DMS114 treated with DMSO at 0.1 percent for 48 hours (cell line): ENCODE results near the gene TBX19.

Source experiments
- DNase-seq: peaks from one replicate; lab custom pipeline; 2025; ENCODE audit not compliant: unreplicated experiment; lab: John Stamatoyannopoulos, UW

The TBX19 gene

DNA sequence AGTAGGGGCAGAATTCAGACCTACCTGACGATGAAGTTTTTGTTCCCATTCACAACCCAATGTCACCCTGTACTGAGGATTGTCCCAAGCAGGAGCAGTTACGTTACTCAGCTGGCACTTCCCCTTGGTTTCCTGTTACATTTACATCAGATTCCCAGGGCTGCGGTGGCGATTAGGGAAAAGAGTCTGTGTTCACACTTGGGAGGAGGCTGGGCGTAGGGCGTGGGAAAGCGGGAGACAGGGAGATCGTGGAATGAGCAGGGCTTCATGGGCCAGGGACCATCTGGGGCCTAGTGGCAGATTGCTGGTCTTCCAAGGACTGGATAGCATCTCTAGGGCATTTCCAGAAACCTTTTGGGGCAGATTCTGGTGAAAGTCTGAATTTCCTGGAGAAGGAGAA, 39.0 kb downstream of the TBX19 start:
- DNase-seq: no peak

DNA sequence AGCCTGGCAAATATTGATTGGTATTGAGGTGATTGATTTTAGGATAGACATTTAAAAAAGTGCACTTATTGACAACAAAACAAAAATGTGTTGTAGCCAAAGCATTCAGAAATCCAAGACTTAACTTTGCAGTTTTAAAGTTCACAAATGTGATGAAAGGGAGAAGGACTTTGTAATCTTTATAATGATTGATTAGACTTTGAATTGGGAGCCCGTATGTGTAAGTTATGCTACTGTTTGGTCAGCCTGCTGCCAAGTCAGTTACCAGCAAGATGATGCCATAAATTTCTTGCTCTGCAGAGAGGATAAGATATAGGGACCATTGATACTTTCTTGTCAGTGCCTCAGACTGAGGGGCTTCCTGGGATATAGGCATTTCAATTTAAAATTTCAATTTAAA, 39.5 kb downstream of the TBX19 start:
- DNase-seq: no peak

DNA sequence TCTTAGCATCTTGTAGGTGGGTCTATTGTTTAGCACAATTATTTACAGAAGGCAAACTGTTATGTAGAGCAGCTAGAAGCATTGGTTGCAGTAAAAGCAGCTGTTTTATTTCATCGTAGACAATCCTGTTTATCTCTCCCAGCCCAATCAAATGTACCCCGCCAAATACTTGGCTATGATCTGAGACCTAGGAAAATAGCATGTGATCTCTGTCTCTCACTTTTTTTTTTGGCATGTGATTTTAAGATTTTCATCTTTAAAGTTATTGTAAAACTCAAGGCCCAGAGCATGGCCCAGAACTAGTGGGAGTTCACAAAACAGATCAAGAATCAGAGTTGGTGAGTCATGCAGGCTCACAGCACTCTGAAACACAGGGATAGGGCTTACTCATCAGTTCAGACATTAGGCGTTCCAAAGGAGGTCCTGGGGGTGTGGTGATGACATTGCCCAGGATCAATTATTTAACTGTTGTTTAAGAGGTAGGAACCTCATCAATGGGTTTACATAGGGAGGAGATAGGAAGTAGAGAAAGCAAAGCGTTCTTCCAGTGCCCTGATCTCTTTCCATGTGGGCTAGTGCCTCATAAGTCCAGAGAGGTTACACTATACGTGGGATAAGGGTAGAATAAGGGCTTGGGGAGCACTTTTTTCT, 40.2 kb downstream of the TBX19 start:
- no peak for DNase-seq

DNA sequence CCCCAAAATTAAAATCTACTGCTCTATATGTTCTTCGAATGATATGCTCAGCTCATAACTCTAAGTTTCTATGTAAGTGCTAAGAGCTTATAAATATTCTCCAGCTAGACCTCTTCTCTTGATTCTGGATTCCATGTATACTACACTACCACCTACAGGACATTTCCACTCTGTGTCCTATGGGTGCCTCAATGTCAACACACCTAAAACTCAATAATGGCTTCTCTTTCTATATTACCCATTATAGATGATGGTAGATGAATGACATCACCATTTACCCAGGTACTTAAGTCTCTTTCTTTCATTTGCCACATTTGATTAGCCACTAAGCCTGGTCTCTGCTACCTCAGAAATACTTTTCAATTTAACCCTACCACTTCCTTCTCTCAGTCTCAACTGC, 41.3 kb downstream of the TBX19 start:
- no peak for DNase-seq

DNA sequence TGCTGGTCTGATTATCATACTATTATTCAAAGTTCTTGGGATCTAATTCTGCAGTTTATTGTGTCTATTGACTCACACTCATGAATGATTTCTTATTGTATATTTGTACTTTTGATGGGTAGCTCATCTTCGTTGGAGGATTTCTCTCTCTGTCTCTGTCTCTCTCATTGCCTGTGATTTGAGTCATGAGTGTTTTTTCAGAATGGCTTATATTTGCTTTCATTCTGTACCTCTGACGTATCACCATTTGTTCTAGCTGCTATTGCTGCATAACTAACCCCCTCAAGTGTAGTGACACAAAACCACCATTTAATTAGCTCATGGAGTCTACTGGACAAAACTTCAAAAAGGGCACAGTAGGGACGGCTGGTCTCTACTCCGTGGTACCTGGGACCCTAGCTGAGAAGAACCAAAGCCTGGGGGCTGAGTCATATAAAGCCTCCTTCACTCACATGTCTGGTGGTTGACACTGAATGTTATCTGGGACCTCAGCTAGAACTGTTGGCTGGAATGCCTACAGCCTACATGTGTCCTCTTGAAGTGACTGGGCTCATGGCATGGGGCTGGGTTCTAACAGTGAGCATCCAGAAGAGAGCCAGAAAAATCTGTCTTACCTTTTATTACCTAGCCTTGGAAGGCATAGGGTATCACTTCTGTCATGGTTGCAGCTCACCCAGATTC, 44.2 kb downstream of the TBX19 start:
- no peak for DNase-seq

DNA sequence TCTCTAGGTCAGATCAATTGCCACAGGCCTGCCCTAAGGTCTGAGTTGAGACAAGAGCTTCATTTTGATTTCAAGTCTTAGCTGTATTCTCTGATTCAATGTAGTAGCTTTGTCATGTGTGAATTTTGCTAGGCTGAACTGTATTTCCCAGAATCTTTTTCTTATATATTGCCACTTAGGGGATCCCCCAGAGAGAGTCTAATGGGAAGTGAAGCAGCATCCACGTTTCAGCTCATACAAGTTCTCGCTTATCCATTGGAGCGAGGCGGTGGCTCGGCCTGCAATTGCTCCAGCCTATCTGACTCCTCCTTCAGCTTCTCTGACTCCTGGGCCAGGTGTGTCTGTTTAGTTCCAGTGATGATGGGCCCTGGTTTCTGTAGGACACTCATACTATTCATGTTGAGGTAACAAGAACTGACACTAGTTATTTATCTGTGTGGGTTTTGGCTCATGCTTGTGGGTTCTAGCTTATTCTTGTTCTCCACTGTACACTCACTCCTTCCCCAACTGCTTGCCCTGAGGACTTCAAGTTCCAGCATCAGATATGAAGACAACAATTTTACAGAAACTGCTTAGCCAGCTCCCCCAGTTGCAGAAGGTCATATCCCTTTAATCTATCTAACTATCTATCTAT, 48.2 kb downstream of the TBX19 start:
- no peak for DNase-seq

DNA sequence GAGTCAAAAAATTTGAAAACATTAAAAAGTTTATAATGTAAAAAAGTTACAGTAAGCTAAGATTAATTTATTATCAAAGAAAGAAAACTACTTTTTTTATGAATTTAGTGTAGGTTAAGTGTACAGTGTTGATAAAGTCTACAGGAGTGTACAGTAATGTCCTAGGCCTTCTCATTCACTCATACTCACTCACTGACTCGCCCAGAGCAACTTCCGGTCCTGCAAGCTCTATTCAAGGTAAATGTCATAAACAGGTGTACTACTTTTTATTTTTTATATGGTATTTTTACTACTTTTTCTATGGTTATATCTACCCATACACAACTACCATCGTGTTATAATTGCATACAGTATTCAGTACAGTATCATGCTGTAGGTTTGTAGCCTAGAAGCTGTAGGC, 49.6 kb downstream of the TBX19 start:
- DNase-seq: no peak

DNA sequence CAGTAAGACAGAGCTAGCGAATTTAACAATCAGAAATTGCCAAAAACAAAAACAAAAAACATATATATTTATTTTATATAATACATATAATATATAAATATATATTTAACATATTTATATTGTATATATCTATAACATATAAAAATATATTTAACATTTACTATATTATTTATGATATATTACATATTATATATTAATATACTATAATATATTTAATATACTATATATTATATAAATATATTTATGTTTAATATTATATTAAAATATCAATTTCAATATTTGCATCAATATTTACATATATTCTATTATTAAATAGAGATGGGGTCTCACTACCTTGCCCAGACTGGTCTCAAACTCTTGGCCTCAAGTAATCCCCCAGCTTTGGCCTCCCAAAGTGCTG, 50.9 kb downstream of the TBX19 start:
- no peak for DNase-seq

DNA sequence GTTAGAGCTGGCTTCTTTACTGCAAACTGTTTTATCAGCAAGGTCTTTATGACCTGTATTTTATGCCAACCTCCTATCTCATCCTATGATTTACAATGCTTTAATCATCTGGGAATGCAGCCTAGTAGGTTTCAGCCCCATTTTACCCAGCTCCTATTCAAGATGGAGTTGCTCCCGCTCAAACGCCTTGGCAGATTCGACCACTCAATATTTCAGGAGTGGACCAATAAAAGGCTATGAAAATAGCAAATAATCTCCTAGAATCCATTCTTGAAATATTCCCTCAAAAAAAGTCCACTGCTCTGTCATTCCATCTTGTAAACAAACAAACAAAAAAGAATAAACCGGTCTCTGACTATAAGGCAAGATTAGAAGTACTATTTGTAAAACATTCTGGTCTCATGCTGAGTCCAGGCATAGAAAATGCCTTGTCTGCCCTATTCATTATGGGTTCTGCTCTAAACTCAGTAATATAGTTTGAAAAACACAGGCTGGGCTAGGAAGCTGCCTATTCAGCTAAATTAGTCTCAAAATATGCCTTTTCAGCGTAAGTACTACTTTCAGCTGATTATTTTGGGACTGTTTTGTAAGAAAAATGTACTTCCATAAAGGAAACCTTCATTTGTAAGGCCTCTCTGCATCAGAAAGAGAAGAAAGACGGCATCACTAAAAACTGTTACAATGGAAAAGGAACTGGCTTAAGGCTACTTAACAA, 53.0 kb downstream of the TBX19 start:
- DNase-seq: no peak

DNA sequence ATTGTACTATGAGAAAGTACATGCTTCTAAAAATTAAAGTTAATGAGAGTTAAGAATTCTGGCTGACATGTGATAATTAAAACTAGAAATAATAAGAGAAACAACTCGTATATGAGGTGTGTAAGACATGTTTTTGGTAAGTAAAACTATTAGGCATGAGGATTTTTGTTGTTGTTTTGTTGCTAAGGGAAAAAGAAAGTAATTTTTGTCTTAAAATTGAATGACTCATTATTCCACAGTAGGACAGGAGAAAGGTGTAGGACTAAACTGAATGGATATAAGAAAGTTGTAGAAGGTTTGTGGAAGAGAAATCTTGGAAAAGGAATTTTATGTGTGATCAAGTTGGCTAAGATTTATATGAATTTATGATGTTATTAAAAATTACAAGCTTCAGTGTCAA, 54.8 kb downstream of the TBX19 start:
- DNase-seq: no peak

DNA sequence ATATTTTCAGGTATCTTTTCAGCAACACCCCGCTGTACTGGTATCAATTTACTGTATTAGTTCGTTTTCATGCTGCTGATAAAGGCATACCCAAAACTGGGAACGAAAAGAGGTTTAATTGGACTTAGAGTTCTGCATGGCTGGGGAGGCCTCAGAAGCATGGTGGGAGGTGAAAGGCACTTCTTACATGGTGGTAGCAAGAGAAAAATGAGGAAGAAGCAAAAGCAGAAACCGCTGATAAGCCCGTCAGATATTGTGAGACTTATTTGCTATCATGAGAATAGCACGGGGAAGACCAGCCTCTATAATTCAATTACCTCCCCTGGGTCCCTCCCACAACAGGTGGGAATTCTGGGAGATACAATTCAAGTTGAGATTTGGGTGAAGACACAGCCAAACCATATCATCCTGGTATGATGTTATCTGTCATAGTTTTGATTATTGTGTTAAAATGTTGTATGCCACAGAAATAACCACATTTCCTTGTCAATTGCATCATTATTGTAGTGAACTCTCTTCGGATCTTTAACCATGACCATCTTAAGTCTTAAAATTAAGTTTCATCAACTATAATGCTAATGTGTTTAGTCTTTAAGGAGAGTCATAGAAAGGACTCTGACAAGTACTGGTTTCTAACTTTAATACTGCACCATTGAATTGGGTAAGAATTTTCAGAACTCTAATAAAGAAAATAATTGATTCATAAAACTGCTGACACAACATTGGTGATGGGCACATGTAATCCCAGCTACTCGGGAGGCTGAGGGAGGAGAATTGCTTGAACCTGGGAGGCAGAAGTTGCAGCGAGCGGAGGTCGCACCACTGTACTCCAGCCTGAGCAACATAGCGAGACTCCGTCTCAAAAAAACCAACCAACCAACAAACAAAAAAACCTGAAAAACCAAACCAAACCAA, 58.2 kb downstream of the TBX19 start:
- no peak for DNase-seq

DNA sequence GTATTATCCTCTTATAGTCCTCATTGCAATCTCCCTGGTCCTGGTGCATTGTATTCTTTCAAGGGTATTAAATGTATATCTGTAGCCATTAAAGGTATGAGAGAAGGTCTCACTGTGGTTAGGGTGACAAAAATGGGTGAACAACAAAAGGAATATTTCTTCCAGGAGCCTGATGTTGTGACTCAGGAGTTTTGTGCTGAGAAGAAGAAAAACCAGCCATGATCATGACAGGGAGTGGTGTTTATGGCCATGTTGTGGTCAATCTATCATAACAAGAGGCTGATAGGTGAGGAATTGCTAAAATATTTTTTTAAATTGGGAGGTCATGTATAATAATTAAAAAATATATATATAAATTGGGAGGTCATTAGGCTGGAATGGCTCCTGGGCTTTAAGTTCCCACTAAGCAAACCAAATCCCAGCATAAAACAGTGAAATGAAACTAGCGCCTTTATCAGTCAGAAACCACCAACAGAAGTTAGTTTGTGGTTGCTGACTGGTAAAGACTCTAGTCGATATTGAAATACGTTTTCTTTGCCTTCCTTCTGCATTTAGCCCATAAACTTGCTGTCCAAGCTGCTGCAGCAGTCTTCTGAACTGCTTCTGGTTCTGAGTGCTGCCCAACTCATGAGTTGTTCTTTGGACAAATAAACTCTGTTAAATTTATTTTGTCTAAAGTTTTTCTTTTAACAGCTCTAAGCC, 60.3 kb downstream of the TBX19 start:
- DNase-seq: no peak

DNA sequence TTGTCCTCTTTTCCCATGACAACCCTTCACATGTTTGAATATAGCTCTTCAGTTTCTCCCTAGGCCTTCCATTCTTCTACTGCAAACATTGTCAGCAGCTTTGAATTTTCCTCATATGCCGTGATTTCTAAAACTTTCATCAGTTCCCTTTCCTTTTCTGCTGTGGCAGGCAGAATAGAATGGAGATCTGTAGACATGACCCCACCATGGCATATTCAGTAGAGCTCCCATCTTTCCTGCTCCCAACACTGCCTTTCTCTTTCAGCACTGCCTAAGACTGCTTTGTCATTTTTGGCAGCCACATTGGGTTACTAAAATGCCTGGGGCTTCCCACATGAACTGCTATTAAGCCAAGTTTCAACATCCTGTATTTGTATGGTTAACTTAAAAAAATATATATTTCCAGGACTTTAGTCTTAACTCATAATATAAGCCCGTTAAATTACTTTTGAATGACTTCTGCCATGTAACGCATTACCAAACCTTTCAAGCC, 60.9 kb downstream of the TBX19 start:
- no peak for DNase-seq

DNA sequence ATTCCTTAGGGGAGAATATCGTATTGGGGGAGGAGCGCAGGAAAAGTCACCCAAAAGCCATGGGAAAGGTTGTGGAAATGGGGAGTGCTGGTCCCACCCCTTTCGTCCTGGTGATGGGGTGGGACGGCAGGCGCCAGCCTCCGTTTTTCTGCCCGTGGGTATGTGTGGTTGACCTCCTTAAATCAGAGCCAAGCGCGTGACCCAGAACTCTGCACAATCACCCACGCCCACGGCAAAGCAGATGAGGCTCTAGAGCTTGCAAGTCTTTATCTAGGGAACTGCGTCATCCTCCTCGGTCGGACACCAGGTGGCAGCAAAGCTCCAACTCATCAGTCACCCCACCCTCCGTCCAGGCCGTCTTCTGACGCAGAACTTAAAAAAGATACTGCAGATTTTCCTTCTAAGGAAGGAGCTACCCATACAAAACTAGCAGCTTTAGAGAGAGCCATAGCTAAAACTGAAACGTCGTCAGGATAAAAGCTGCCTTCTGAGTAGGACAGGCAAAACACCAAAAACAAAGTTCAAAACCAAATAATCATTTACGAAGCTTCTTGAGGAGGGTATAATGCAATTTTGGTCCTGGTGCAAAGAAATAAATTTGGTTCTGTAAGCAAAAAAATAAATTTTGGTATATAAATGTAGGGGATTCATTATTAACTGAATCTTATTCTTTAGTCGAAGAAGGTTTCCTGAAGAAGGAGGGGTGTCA, 62.0 kb downstream of the TBX19 start:
- peak; percentile 81 for DNase-seq

DNA sequence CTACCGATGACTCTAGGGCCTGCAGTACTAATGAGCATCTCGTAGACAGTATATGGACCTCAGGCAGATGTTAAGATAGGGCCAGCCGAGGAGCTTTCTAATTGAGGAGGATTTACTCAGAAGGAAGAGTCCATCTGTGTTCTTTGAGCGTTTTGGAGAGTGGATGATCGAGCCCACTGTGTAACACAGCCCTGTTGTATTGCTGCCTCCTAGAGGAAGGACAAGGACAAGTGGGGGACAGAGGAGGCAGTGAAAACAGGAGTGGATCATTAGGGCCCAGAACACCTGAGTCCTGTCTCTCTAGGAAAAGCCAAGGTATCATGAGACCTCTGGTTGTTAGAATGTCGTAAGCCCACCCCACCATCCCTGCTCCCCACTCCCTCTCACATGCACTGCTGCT, 62.9 kb downstream of the TBX19 start:
- DNase-seq: no peak

DNA sequence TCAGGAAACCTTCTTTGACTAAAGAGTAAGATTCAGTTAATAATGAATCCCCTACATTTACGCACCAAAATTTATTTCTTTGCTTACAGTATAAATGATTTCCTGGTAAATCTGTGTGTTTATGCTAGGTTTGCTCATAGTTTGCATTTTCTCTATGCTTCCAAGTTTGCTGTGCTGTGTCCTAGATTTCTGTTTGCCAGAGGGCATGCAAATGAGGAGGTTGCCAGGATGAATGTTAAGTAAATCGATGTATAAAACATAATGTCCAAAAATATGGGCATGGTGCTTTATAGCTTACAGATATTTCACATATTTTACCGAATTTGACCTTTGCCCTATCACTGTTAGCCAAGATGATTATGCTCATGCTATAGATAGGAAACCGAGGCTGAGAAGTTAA, 63.8 kb downstream of the TBX19 start:
- DNase-seq: no peak

DNA sequence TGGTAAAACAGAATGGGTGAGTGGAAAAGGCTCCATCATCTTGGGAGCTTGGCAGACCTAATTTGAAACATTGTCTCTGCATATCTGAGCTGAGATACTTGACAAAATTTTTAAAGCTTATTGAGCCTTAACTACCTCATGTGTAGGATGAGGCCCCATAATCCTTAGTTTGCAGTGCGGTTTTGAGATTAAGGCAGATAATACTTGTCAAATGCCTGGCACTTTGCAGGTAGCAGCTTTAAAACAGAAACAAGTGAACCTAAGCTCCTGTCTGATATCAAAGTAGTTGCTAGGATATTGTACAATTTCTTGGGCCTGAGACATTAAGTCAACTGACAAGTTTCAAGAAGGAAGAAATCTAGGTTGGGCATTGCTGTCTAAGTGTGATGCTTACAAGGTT, 65.3 kb downstream of the TBX19 start:
- DNase-seq: no peak

DNA sequence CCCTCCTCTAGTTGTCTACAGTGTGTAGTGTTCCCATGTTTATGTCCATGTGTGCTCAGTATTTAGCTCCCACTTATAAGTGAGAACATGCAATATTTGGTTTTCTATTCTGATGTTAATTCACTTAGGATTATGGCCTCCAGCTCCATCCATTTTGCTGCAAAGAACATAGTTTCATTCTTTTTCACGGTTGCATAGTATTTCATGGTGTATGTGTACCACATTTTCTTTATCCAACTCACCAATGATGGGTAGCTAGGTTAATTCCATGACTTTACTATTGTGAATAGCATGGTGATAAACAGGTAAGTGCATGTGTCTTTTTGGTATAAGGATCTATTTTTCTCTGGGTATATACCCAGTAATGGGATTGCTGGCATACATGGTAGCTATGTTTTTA, 67.0 kb downstream of the TBX19 start:
- no peak for DNase-seq

DNA sequence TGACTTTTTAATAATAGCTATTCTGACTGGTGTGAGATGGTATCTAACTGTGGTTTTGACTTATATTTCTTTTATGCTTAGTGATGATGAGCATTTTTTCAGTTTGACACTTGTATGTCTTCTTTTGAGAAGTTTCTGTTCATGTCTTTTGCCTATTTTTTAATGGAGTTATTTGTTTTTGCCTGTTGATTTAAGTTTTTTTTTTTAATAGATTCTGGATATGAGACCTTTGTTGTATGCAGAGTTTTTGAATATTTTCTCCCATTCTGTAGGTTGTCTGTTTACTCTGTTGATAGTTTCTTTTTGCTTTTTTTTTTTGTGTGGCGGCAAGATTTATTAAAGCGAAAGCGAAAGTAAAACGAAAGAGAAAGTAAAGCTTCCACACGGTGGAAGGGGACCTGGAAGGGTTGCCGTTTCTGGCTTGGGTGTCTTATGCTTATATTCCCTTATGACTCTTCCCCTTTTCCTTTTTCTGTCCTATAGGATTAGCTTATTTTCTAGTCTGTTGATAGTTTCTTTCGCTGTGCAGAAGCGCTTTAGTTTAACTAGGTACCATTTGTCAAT, 67.6 kb downstream of the TBX19 start:
- no peak for DNase-seq
